Erythroblast (primary cell): ENCODE measurements around the gene AKR1B15.
"Not testable (repeated sequence)": the region's sequence is repeated elsewhere in the genome, so short reads cannot be mapped to it uniquely, and the experiment has no call there.

Experiments used
- GATA1 ChIP-seq: IDR thresholded peaks from 2 replicates; pipeline ENCODE4 v1.6.1; 2011; ENCODE audit warnings: low read depth, mild to moderate bottlenecking, control low read depth, low read length, moderate library complexity
- POLR2A ChIP-seq: IDR thresholded peaks from 2 replicates; pipeline ENCODE4 v1.6.1; 2011; ENCODE audit warnings: mild to moderate bottlenecking, low read length

DNA sequence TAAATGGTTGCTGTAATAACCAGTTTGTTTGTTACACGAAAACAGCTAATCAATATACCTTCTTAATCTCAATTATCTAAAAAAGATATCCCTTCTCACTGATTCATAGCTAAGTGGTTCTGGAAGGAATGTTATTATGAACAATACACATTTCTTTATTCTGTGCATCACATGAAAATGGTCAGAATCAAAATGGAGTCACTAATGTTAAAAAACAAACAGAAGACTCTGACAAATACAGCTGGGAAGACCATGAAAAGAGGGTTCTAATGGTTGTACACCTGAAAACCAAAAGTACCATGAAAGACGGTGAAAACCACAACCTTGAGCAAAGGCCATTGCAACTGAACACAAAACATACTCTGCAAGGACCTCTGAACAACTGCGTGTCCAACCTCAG, 23.5 kb upstream of the AKR1B15 start:
- TF ChIP-seq POLR2A, GATA1: not testable (repeated sequence)
